Heart left ventricle (tissue), 16 donors: ENCODE results near the gene TXNDC16. TPM values are rescaled to one million over a fixed set of nuclear protein-coding genes. Genes with fewer than 3 reads are reported as not detected.

Experiments used
- ATAC-seq, 4 donors: fragments of 200-7000 bp; cut with Tn5 transposase; one replicate each; pipeline ENCODE4 v1.9.1; 2020 to 2022; ENCODE audit warnings: moderate library complexity in 4 of 4, mild to moderate bottlenecking in 3 of 4, moderate number of reproducible peaks in 1 of 4
- DNase-seq, 5 donors: peaks; one replicate each; pipeline ENCODE4 v3.0.0-alpha.2; 2020
- H3K27ac ChIP-seq, 12 donors: fragments of 200-600 bp; sonication (generic) in 4 of 12; one replicate each; pipeline versions ENCODE4 v1.5.0 to v1.8.0; 2016 to 2022; ENCODE audit warnings: mild to moderate bottlenecking in 2 of 12
- H3K27me3 ChIP-seq, 9 donors: fragments of 200-600 bp; sonication (generic) in 2 of 9; one replicate each; pipeline versions ENCODE4 v1.5.1 to v1.8.0; 2016 to 2022; ENCODE audit warnings: mild to moderate bottlenecking in 3 of 9
- H3K36me3 ChIP-seq, 9 donors: fragments of 200-600 bp; sonication (generic) in 2 of 9; one replicate each; pipeline versions ENCODE4 v1.5.0 to v1.8.0; 2018 to 2022; ENCODE audit warnings: mild to moderate bottlenecking in 2 of 9
- H3K4me1 ChIP-seq, 12 donors: fragments of 200-600 bp; sonication (generic) in 4 of 12; one replicate each; pipeline versions ENCODE4 v1.5.0 to v1.8.0; 2016 to 2022; ENCODE audit warnings: mild to moderate bottlenecking in 3 of 12
- H3K4me3 ChIP-seq, 12 donors: fragments of 200-600 bp; sonication (generic) in 4 of 12; one replicate each; pipeline versions ENCODE4 v1.5.0 to v1.8.0; 2017 to 2022; ENCODE audit warnings: mild to moderate bottlenecking in 9 of 12, moderate library complexity in 4 of 12
- H3K9me3 ChIP-seq, 12 donors: fragments of 200-600 bp; sonication (generic) in 4 of 12; one replicate each; pipeline versions ENCODE4 v1.5.0 to v1.8.0; 2016 to 2022; ENCODE audit warnings: mild to moderate bottlenecking in 1 of 12
- POLR2A ChIP-seq, 2 donors: fragments of 450-650 bp; IDR thresholded peaks; one replicate each; pipeline ENCODE4 v1.6.1; 2017; ENCODE audit warnings: antibody characterized with exemption in 2 of 2, mild to moderate bottlenecking in 2 of 2, moderate library complexity in 2 of 2
- WGBS, 4 donors: extraction: QIAGEN DNeasy Blood & Tissue Kit in 2 of 4; methylation state at CpG; one replicate each; pipeline versions ENCODE4 v1.1.5 to v1.1.7; 2013 to 2018; 5-methylcytosine and 5-hydroxymethylcytosine counted together
- intact Hi-C, 10 donors: fragments of 100-400 bp; cut with DNase I; formaldehyde crosslinking; loops; one replicate each; pipeline versions ENCODE4 v1.11.1 to v1.14.2; 2022
- polyA plus RNA-seq, 2 donors: library from polyadenylated mRNA; stranded (reverse); fragments of 200-250 nt; gene quantifications; one replicate each; pipeline ENCODE4 v1.2.3, GENCODE V29; 2013
- total RNA-seq, 9 donors: library from RNA; depleted of rRNA in 2 of 9; stranded (reverse); fragments of >200 nt in 2 of 9; fragmentation: NEBNext Ultra II Directional in 3 of 9; extraction: Animal tissue kit (Norgen Biotek cat#: 25700) in 3 of 9; gene quantifications; one replicate each; pipeline versions ENCODE4 v1.1.0 to v1.2.4, GENCODE V29; 2016 to 2023
- TF ChIP-seq, protein P1 (sequence below), 12 donors: fragments of 200-600 bp; sonication (generic) in 4 of 12; IDR thresholded peaks; one replicate each; pipeline versions ENCODE4 v1.5.0 to v1.8.0; 2018 to 2022; ENCODE audit warnings: antibody characterized with exemption in 12 of 12, mild to moderate bottlenecking in 5 of 12
- donor health status: ischemic (EF 13 %, LVEDD 7.1; RV severe dilation, severe dysfunction).
- donor health status: healthy with polysubstance abuse.
- donor health status: DM: no; HTN: yes; CAD: no.
- donor health status: DM: no; HTN: no; CAD: no.
- donor health status: ischemic (EF 25% LVEDD 6.9; RV normal size, moderate dysfunction).
- donor health status: ischemic (EF 25% LVEDD 5.7; RV mildly dilated, moderate dysfunction).
- donor health status: healthy.
- donor health status: DM: yes; HTN: yes; CAD: no.
- donor health status: ischemic (EF 35%, LVEDD 5.7; RV mildly dilated, moderate dysfunction).
- donor health status: nonischemic (EF 11% LVEDD 7.7; RV severe dilation, severe dysfunction).
- donor health status: DM: yes; HTN: yes; CAD: no.
- donor health status: PGD.
- donor health status: ischemic (EF 29% LVEDD 5.4; RV normal size, mild dysfunction).
- donor health status: nonischemic (EF 23%, LVEDD 6.1; RV moderate dilation, normal function).

The TXNDC16 gene
- total and polyA plus RNA-seq, 11 donors: 0.72 to 7.1 (median 3.9) TPM

DNA sequence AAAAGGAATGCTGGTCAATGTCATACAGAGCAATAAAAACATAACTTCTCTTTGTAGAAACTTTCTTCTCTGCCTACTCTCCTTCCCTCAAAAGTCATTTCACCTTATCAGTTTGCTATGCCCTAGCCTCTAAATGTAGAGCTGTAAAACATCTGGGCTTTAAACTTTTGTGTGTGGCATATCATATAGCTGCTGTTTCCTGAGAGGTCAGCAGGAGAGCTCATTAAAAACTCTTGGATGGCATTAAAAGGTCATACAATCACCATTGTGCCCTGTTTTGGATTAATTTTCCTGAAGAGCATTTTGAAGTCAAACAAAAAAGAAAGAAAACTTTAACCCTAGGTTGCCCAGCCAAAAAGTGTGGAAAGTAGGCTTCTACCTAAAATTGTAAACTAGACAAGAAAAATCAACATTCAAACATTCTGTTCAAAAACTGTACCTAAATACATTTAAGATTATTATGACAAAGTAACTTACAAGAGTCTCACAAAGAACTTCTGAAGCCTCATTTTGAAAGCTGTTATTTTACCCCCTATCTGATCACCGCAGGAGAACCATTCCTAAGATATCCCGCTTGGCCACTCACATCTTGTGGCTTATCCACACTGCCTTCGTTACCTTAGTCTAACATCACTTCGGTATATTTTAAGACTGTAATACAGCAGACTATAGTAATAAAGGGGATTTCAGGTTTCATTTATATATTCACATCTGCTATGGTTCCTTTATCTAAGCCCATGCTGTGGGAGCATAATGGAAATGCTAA is 38.1 kb downstream of the TXNDC16 start:
- intact Hi-C loops: no loop called here
- no peaks in the 10 kb centered on the region for H3K9me3 ChIP-seq
- no peaks in the 10 kb centered on the region for H3K4me1 ChIP-seq
- no peak for DNase-seq
- ATAC-seq: no peak
- no peak overlapping the region for H3K4me3 ChIP-seq
- H3K36me3 ChIP-seq: peaks cover 0 to 22% (median 0%) of the 10 kb centered on the region in 9 donors
- no peak overlapping the region for H3K27ac ChIP-seq
- WGBS, 4 donors: 86 to 95% (median 88%) methylated on average over 4 of the region's 4 CpGs
- no peak for TF ChIP-seq POLR2A (IDR thresholded peaks at IDR 0.05)
- TF ChIP-seq, protein P1, sequence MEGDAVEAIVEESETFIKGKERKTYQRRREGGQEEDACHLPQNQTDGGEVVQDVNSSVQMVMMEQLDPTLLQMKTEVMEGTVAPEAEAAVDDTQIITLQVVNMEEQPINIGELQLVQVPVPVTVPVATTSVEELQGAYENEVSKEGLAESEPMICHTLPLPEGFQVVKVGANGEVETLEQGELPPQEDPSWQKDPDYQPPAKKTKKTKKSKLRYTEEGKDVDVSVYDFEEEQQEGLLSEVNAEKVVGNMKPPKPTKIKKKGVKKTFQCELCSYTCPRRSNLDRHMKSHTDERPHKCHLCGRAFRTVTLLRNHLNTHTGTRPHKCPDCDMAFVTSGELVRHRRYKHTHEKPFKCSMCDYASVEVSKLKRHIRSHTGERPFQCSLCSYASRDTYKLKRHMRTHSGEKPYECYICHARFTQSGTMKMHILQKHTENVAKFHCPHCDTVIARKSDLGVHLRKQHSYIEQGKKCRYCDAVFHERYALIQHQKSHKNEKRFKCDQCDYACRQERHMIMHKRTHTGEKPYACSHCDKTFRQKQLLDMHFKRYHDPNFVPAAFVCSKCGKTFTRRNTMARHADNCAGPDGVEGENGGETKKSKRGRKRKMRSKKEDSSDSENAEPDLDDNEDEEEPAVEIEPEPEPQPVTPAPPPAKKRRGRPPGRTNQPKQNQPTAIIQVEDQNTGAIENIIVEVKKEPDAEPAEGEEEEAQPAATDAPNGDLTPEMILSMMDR (IDR thresholded peaks at IDR 0.05): no peak
- H3K27me3 ChIP-seq: no peaks in the 10 kb centered on the region

DNA sequence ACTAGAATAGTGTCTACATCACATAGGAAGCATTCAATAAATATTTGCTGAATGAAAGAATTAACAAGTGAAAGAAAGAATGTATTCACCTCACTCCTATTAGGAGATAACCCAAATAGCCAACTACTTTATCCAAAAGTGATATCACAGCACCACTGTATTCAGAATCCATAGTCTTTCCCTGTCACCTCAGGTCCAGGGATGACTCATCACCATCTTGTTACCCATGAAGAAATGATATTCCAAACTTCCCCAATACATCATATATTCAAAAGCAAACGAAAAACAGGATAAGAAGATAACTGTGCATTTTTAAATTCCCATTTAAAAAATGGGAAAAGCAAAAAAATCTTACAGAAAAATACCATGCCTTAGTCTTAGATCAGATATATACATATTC is 39.1 kb downstream of the TXNDC16 start:
- TF ChIP-seq, protein P1 (IDR thresholded peaks at IDR 0.05): no peak
- TF ChIP-seq POLR2A (IDR thresholded peaks at IDR 0.05): no peak
- DNase-seq (no peak), ATAC-seq (no peak)
- Histone ChIP-seq H3K27me3 (no peaks in the 10 kb centered on the region), H3K4me3 (no peak overlapping the region), H3K4me1 (no peaks in the 10 kb centered on the region), H3K27ac (no peak overlapping the region), H3K36me3 (peaks cover 0 to 22% (median 0%) of the 10 kb centered on the region in 9 donors), H3K9me3 (no peaks in the 10 kb centered on the region)
- 82 to 90% (median 87%) methylated on average over 1 of the region's 1 CpG for WGBS, 4 donors
- intact Hi-C loops: no loop called here

DNA sequence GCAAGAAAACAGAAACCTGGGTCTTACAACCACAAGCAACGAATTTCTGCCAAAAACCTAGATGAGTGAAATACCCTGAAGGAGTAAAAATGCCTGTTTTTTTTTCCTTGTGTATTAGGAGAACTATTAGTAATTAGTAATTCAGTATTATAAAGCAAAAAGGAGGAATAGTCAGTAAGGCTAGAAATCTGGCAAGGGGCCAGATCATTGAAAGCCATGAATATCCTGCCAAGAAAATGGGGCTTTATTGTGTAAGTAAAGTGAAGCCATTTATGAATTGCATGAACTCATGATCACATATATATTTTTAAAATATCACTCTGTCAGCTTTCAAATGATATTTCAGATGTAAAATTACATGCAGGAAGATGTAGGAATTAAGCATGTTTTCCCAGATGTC is 57.9 kb downstream of the TXNDC16 start:
- no peak for DNase-seq
- WGBS, 4 donors: 88 to 95% (median 93%) methylated on average over 1 of the region's 1 CpG
- Histone ChIP-seq H3K9me3 (peaks cover 0 to 27% (median 7%) of the 10 kb centered on the region in 12 donors), H3K27me3 (no peaks in the 10 kb centered on the region), H3K4me3 (no peak overlapping the region), H3K36me3 (peaks cover 0 to 32% (median 7%) of the 10 kb centered on the region in 9 donors), H3K4me1 (no peaks in the 10 kb centered on the region), H3K27ac (no peak overlapping the region)
- no peak for TF ChIP-seq POLR2A (IDR thresholded peaks at IDR 0.05)
- TF ChIP-seq, protein P1 (IDR thresholded peaks at IDR 0.05): no peak
- no peak for ATAC-seq
- intact Hi-C loops: no loop called here

DNA sequence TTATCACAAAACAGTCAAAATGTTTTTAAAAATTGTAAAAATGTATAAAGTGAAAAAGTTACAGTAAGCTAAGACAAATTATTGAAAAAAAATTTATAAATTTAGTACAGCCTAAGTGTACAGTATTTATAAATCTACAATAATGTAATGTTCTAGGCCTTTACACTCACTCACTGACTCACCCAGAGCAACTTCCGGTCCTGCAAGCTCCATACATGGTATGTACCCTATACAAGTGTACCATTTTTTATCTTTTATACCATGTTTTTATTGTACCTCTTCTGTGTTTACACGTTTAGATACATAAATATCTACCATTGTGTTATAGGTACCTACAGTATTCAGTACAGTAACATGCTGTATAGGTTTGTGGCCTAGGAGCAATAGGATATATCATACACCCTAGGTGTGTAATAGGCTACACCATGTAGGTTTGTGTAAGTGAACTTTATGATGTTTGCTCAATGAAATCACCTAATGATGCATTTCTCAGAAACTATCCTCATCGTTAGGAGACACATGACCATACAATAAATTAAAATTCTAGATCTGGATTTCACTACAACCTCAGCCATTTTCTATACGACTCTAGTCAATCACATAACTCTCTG is 66.8 kb downstream of the TXNDC16 start:
- ATAC-seq: no peak
- 86 to 91% (median 90%) methylated on average over 4 of the region's 4 CpGs for WGBS, 4 donors
- intact Hi-C loops: no loop called here
- Histone ChIP-seq H3K27ac (no peak overlapping the region), H3K9me3 (no peaks in the 10 kb centered on the region), H3K27me3 (no peaks in the 10 kb centered on the region), H3K4me3 (no peak overlapping the region), H3K4me1 (no peaks in the 10 kb centered on the region), H3K36me3 (peaks cover 0 to 34% (median 6%) of the 10 kb centered on the region in 9 donors)
- TF ChIP-seq POLR2A (IDR thresholded peaks at IDR 0.05): no peak
- TF ChIP-seq, protein P1 (IDR thresholded peaks at IDR 0.05): no peak
- DNase-seq: no peak
